HepG2 (cell line): ENCODE measurements around the gene CEACAM21. TPM values are rescaled to one million over a fixed set of nuclear protein-coding genes. Genes with fewer than 3 reads are reported as not detected.

Source experiments
- ATAC-seq: fragments of 200-7000 bp; cut with Tn5 transposase; 3 replicates; pipeline ENCODE4 v1.9.1; 2020; ENCODE audit warnings: mild to moderate bottlenecking, moderate library complexity
- BruUV-seq: library from RNA; stranded (reverse); fragments of 400-500 nt; replicated peaks from 2 replicates; lab custom pipeline; 2021; lab: Mats Ljungman, UMichigan
- CTCF ChIA-PET: fragments of 300-600 bp; formaldehyde crosslinking; extraction: SDS; loops from one replicate; lab custom pipeline; 2021; ENCODE audit warnings: low total read pairs, inconsistent platforms, low intra/inter-chr PET ratio; lab: Yijun Ruan, JAX
- POLR2A ChIA-PET: fragments of 350-600 bp; sonication (Branson Sonifier 250); formaldehyde crosslinking; loops from one replicate; lab custom pipeline; 2020; ENCODE audit warnings: antibody characterized with exemption, inconsistent platforms; lab: Yijun Ruan, JAX
- DNase-seq: peaks from one replicate; pipeline ENCODE4 v3.0.0-alpha.2; 2015; ENCODE audit warnings: low spot score
- FAIRE-seq: peaks from 3 replicates; lab custom pipeline; 2011; peaks lifted over from hg19 to GRCh38; lab: Jason Lieb, UNC
- H2AFZ ChIP-seq: one replicate; pipeline ENCODE4 v1.6.1; 2011; ENCODE audit warnings: low read length, inconsistent platforms
- H3K27ac ChIP-seq: fragments of 300-600 bp; 3 replicates; pipeline ENCODE4 v1.8.0; 2011; ENCODE audit warnings: mixed run types, mild to moderate bottlenecking, mixed read lengths, low read length, inconsistent platforms; ENCODE audit not compliant: insufficient read depth; ENCODE audit errors: extremely low read length
- H3K27me3 ChIP-seq, 2 experiments: fragments of 200-600 bp in 1 of 2; 2 replicates in 1 of 2; 3 replicates in 1 of 2; pipeline versions ENCODE4 v1.6.0 to v1.8.0; 2011; ENCODE audit warnings: low read length in 2 of 2, mild to moderate bottlenecking in 2 of 2, moderate library complexity in 2 of 2, inconsistent platforms in 1 of 2; ENCODE audit not compliant: insufficient read depth in 2 of 2, control insufficient read depth in 1 of 2
- H3K36me3 ChIP-seq, 2 experiments: fragments of 200-600 bp in 1 of 2; replicated peaks in 1 of 2; 2 replicates in 1 of 2; 3 replicates in 1 of 2; pipeline versions ENCODE4 v1.5.1 to v1.8.0; 2011; ENCODE audit warnings: low read length in 2 of 2, inconsistent platforms in 1 of 2; ENCODE audit not compliant: insufficient read depth in 2 of 2, control insufficient read depth in 1 of 2
- H3K4me1 ChIP-seq: 2 replicates; pipeline ENCODE4 v1.5.1; 2012; ENCODE audit warnings: low read length, inconsistent platforms; ENCODE audit not compliant: insufficient read depth
- H3K4me2 ChIP-seq: 2 replicates; pipeline ENCODE4 v1.6.0; 2011; ENCODE audit warnings: low read depth, low read length, inconsistent platforms
- H3K4me3 ChIP-seq, 3 experiments: fragments of 200-600 bp in 1 of 3; sonication (generic), shearing (Covaris generic) in 1 of 3; replicated peaks in 1 of 3; 2 replicates each; pipeline ENCODE4 v1.5.1; 2011 to 2016; ENCODE audit warnings: low read length in 3 of 3, inconsistent platforms in 2 of 3, low read depth in 2 of 3, mild to moderate bottlenecking in 2 of 3, control low read depth in 1 of 3, mixed read lengths in 1 of 3; ENCODE audit not compliant: insufficient read depth in 1 of 3
- H3K79me2 ChIP-seq: one replicate; pipeline ENCODE4 v1.6.1; 2011; ENCODE audit warnings: low read length, inconsistent platforms; ENCODE audit not compliant: insufficient read depth
- H3K9ac ChIP-seq: 2 replicates; pipeline ENCODE4 v1.6.0; 2011; ENCODE audit warnings: mild to moderate bottlenecking, low read depth, low read length, inconsistent platforms; ENCODE audit not compliant: insufficient read depth
- H3K9me3 ChIP-seq: 2 replicates; pipeline ENCODE4 v1.5.1; 2012; ENCODE audit warnings: mild to moderate bottlenecking, low read length
- H4K20me1 ChIP-seq: 2 replicates; pipeline ENCODE4 v1.6.0; 2011; ENCODE audit warnings: inconsistent platforms, mild to moderate bottlenecking, low read length, moderate library complexity; ENCODE audit not compliant: insufficient read depth
- TBX3 ChIP-seq: fragments of 450-650 bp; IDR thresholded peaks from 2 replicates; pipeline ENCODE4 v1.6.1; 2017; ENCODE audit warnings: antibody characterized with exemption, mild to moderate bottlenecking, inconsistent platforms, borderline replicate concordance
- ZNF143 ChIP-seq: sonication (generic); formaldehyde crosslinking; IDR thresholded peaks from 2 replicates; pipeline ENCODE4 v1.4.0; 2020; ENCODE audit warnings: missing genetic modification reagents
- ZNF550 ChIP-seq: sonication (generic); formaldehyde crosslinking; IDR thresholded peaks from 2 replicates; pipeline ENCODE4 v1.4.0; 2020; ENCODE audit warnings: mild to moderate bottlenecking, missing genetic modification reagents, borderline replicate concordance
- WGBS: methylation state at CpG from one replicate; pipeline ENCODE4 v1.1.6; 2017; ENCODE audit warnings: low lambda C conversion rate; 5-methylcytosine and 5-hydroxymethylcytosine counted together
- in situ Hi-C: cut with HindIII; loops from 2 replicates; pipeline ENCODE4 v1.10.0; 2017; ENCODE audit warnings: low pct_unique_long_range_greater_than_20kb; ENCODE audit not compliant: extremely low pct_ligation_motif_present
- intact Hi-C: fragments of 100-400 bp; cut with micrococcal nuclease; formaldehyde crosslinking; loops from one replicate; pipeline ENCODE4 v1.10.0; 2022; ENCODE audit not compliant: unreplicated experiment
- polyA plus RNA-seq, 8 experiments: library from polyadenylated mRNA; depleted of rRNA in 3 of 8; stranded (reverse) in 7 of 8; unstranded in 1 of 8; fragments of >200 nt; fragmentation: Illumina TruSeq in 4 of 8; extraction: Trizol in 4 of 8; gene quantifications; 2 replicates each; pipeline versions ENCODE4 v1.2.1 to v1.2.3, GENCODE V29; 2011 to 2016; ENCODE audit warnings: low read depth in 4 of 8, missing spikeins in 1 of 8, mixed read lengths in 1 of 8; ENCODE audit not compliant: insufficient read depth in 1 of 8
- total RNA-seq, 5 experiments: library from RNA; depleted of rRNA; stranded (reverse); fragments of >200 nt; fragmentation: Illumina TruSeq; extraction: Trizol; gene quantifications; 2 replicates each; pipeline ENCODE4 v1.2.3, GENCODE V29; 2016; ENCODE audit warnings: low read depth in 1 of 5
- TF ChIP-seq, protein P1 (sequence below): sonication (generic); formaldehyde crosslinking; IDR thresholded peaks from 2 replicates; pipeline ENCODE4 v1.4.0; 2020; ENCODE audit warnings: mild to moderate bottlenecking, missing genetic modification reagents
- TF ChIP-seq, protein P2 (sequence below): sonication (generic); formaldehyde crosslinking; IDR thresholded peaks from 2 replicates; pipeline ENCODE4 v1.4.0; 2020; ENCODE audit warnings: missing genetic modification reagents; ENCODE audit errors: not compliant biosample characterization
- TF ChIP-seq, protein P3 (sequence below): IDR thresholded peaks from 2 replicates; pipeline ENCODE4 v1.6.1; 2016; ENCODE audit warnings: missing biosample characterization, missing genetic modification reagents, low read depth

Gene CEACAM21
- total and polyA plus RNA-seq, 2 of the 13 experiments (the other 11 are each of a cell fraction or from before 2014, with no cell fraction given), result 0.05 TPM; not detected in 1

DNA sequence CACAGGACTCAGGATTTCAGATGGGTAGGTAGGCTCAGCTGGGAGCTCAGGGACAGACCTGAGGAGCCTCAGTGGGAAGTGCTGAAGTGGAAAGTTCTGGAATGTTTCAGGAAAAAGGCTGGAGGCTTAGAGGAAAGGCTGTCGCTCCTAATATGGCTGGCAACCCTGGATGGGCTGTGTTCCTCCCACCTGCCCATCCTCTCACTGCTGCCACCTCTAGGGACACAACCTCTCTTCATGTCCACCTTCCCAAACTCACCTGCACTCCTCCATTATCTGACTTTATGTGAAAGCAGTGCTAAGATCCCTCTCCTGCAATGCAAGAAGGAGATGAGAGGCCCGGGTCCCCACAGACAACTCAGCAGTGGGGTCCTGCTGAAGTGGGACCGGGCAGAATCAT is 5.8 kb upstream of the CEACAM21 start:
- Histone ChIP-seq H3K79me2 (no peaks in the 10 kb centered on the region), H2AFZ (no peak overlapping the region), H3K9ac (no peak overlapping the region), H3K4me2 (no peak overlapping the region), H3K9me3 (no peaks in the 10 kb centered on the region), H3K27ac (no peak overlapping the region), H3K4me3 (no peak overlapping the region), H4K20me1 (no peaks in the 10 kb centered on the region), H3K36me3 (no peaks in the 10 kb centered on the region), H3K27me3 (peaks cover 0 to 8% of the 10 kb centered on the region in 2 experiments; a peak in 1 of 5 replicates), H3K4me1 (no peaks in the 10 kb centered on the region)
- no TSS peak for BruUV-seq
- ATAC-seq (peak; percentile 60), FAIRE-seq (no peak), DNase-seq (no peak)
- CTCF ChIA-PET, result interaction anchor here (1.3 to 2.0 kb wide), 2 partner anchors 28 to 121 kb away, joined by 8 to 37 read pairs; no protein-coding TSS in a partner anchor
- POLR2A ChIA-PET, result no interaction called here
- intact Hi-C loops, result loop anchor here (1.0 kb wide), 1 partner anchor 121 kb away; no protein-coding TSS in a partner anchor
- in situ Hi-C loops, result no loop called here
- WGBS, result 21% methylated on average over 3 of the region's 3 CpGs
- TF ChIP-seq, protein P1, sequence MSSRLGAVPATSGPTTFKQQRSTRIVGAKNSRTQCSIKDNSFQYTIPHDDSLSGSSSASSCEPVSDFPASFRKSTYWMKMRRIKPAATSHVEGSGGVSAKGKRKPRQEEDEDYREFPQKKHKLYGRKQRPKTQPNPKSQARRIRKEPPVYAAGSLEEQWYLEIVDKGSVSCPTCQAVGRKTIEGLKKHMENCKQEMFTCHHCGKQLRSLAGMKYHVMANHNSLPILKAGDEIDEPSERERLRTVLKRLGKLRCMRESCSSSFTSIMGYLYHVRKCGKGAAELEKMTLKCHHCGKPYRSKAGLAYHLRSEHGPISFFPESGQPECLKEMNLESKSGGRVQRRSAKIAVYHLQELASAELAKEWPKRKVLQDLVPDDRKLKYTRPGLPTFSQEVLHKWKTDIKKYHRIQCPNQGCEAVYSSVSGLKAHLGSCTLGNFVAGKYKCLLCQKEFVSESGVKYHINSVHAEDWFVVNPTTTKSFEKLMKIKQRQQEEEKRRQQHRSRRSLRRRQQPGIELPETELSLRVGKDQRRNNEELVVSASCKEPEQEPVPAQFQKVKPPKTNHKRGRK (CRISPR knock-in tag), result no peak
- TF ChIP-seq, protein P2, sequence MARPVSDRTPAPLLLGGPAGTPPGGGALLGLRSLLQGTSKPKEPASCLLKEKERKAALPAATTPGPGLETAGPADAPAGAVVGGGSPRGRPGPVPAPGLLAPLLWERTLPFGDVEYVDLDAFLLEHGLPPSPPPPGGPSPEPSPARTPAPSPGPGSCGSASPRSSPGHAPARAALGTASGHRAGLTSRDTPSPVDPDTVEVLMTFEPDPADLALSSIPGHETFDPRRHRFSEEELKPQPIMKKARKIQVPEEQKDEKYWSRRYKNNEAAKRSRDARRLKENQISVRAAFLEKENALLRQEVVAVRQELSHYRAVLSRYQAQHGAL (CRISPR knock-in tag), result no peak
- TF ChIP-seq TBX3, result no peak
- TF ChIP-seq ZNF550 (CRISPR knock-in tag), result no peak
- TF ChIP-seq, protein P3, sequence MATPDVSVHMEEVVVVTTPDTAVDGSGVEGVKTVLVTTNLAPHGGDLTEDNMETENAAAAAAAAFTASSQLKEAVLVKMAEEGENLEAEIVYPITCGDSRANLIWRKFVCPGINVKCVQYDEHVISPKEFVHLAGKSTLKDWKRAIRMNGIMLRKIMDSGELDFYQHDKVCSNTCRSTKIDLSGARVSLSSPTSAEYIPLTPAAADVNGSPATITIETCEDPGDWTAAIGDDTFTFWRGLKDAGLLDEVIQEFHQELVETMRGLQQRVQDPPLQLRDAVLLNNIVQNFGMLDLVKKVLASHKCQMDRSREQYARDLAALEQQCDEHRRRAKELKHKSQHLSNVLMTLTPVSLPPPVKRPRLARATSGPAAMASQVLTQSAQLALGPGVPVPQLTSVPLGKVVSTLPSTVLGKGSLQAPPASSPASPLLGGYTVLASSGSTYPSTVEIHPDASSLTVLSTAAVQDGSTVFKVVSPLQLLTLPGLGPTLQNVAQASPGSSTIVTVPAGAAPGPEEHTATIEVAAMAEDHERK (CRISPR knock-in tag), result no peak
- TF ChIP-seq ZNF143, result no peak
